T-helper 2 cell (primary cell): ENCODE measurements around the gene TIMM10.

Experiments used
- DNase-seq, 5 experiments: peaks; one replicate each; pipeline versions ENCODE4 v3.0.0 to v3.0.0-alpha.2; 2012 to 2022
- total RNA-seq, 2 donors: gene quantifications; one replicate each; lab custom pipeline; 2026; lab: John Stamatoyannopoulos, UW

Gene TIMM10
- total RNA-seq = 8.4 to 9.0 reads per million in 2 donors

- peak; percentile 72 to 99 (median 87) for DNase-seq
Measured at GRCh38 chr11:57530596-57531507, at the start of gene TIMM10. Gene TIMM10, minus strand, starts transcription at chr11:57530754. Its CDS starts 565 bp downstream, at chr11:57530189.

- DNase-seq = no peak
Measured at GRCh38 chr11:57574061-57574460, 43.5 kb upstream of the TIMM10 start.

- no peak for DNase-seq
Measured at GRCh38 chr11:57571606-57572005, 41.1 kb upstream of the TIMM10 start.

- peak in 3 of 5 experiments; percentile 74 to 85 (median 74) for DNase-seq
Measured at GRCh38 chr11:57568330-57568766, 37.8 kb upstream of the TIMM10 start.

- DNase-seq = peak; percentile 37 to 86 (median 57)
Measured at GRCh38 chr11:57567515-57568329, 37.2 kb upstream of the TIMM10 start, which contains the start of gene UBE2L6. Gene UBE2L6, minus strand, starts transcription at chr11:57567672. Its CDS starts 61 bp downstream, at chr11:57567611.

GRCh38 chr11:57566905-57567514 lies 36.5 kb upstream of the TIMM10 start:
- peak in 3 of 5 experiments; percentile 7 to 54 (median 33) for DNase-seq

GRCh38 chr11:57566005-57566904 lies 35.7 kb upstream of the TIMM10 start:
- DNase-seq = peak in 3 of 5 experiments; percentile 11 to 64 (median 33)

- DNase-seq = no peak
Measured at GRCh38 chr11:57562596-57562995, 32.0 kb upstream of the TIMM10 start.

- no peak for DNase-seq
Measured at GRCh38 chr11:57560146-57560545, 29.6 kb upstream of the TIMM10 start.

GRCh38 chr11:57556041-57556440 lies 25.5 kb upstream of the TIMM10 start:
- no peak for DNase-seq

GRCh38 chr11:57555393-57555792 lies 24.8 kb upstream of the TIMM10 start:
- no peak for DNase-seq

GRCh38 chr11:57552479-57552878 lies 21.9 kb upstream of the TIMM10 start:
- DNase-seq = no peak

GRCh38 chr11:57551941-57552340 lies 21.4 kb upstream of the TIMM10 start:
- no peak for DNase-seq

- no peak for DNase-seq
Measured at GRCh38 chr11:57549983-57550382, 19.4 kb upstream of the TIMM10 start.

GRCh38 chr11:57547854-57548377 lies 17.4 kb upstream of the TIMM10 start:
- DNase-seq = peak in 1 of 5 experiments; percentile 43

GRCh38 chr11:57546869-57547475 lies 16.4 kb upstream of the TIMM10 start:
- no peak for DNase-seq

GRCh38 chr11:57546451-57546850 lies 15.9 kb upstream of the TIMM10 start:
- no peak for DNase-seq

- DNase-seq = no peak
Measured at GRCh38 chr11:57545883-57546282, 15.3 kb upstream of the TIMM10 start.

- no peak for DNase-seq
Measured at GRCh38 chr11:57544566-57544965, 14.0 kb upstream of the TIMM10 start.

GRCh38 chr11:57543593-57543992 lies 13.0 kb upstream of the TIMM10 start:
- no peak for DNase-seq

GRCh38 chr11:57542582-57542981 lies 12.0 kb upstream of the TIMM10 start:
- no peak for DNase-seq
